GM19372 (cell line): ENCODE results near the gene ELP4.

Source experiments
- ATAC-seq: cut with Tn5 transposase; IDR thresholded peaks from one replicate; pipeline ENCODE4 v1.9.1; 2021; ENCODE audit warnings: mild to moderate bottlenecking, low read depth, moderate library complexity; ENCODE audit not compliant: unreplicated experiment

Gene ELP4

GRCh38 chr11:31767685-31768084 is 258.1 kb downstream of the ELP4 start:
- ATAC-seq = no peak

GRCh38 chr11:31768749-31769640 is 259.4 kb downstream of the ELP4 start:
- no peak for ATAC-seq

GRCh38 chr11:31770011-31770700 is 260.6 kb downstream of the ELP4 start:
- no peak for ATAC-seq

- ATAC-seq = no peak
Measured at GRCh38 chr11:31772412-31772811, 262.8 kb downstream of the ELP4 start.

GRCh38 chr11:31779374-31779791 is 269.8 kb downstream of the ELP4 start:
- no peak for ATAC-seq

GRCh38 chr11:31780078-31780477 is 270.5 kb downstream of the ELP4 start:
- no peak for ATAC-seq

- no peak for ATAC-seq
Measured at GRCh38 chr11:31780480-31780971, 271.0 kb downstream of the ELP4 start.

- ATAC-seq = no peak
Measured at GRCh38 chr11:31782257-31782656, 272.7 kb downstream of the ELP4 start.

- ATAC-seq = no peak
Measured at GRCh38 chr11:31783252-31783651, 273.7 kb downstream of the ELP4 start.

GRCh38 chr11:31784611-31785010 is 275.0 kb downstream of the ELP4 start:
- no peak for ATAC-seq

- ATAC-seq = no peak
Measured at GRCh38 chr11:31786996-31787685, 277.6 kb downstream of the ELP4 start.

- no peak for ATAC-seq
Measured at GRCh38 chr11:31788085-31788484, 278.5 kb downstream of the ELP4 start.

- no peak for ATAC-seq
Measured at GRCh38 chr11:31790649-31791048, 281.1 kb downstream of the ELP4 start.

GRCh38 chr11:31792036-31792435 is 282.5 kb downstream of the ELP4 start:
- no peak for ATAC-seq

GRCh38 chr11:31792456-31792855 is 282.9 kb downstream of the ELP4 start:
- no peak for ATAC-seq

GRCh38 chr11:31793264-31793663 is 283.7 kb downstream of the ELP4 start:
- no peak for ATAC-seq

- no peak for ATAC-seq
Measured at GRCh38 chr11:31794548-31794947, 285.0 kb downstream of the ELP4 start.

- no peak for ATAC-seq
Measured at GRCh38 chr11:31795706-31796498, 286.3 kb downstream of the ELP4 start.

GRCh38 chr11:31796499-31797189 is 287.1 kb downstream of the ELP4 start:
- ATAC-seq = no peak
